GM23338 (cell line): ENCODE results near the gene OR5L2.

Source experiments
- EZH2 ChIP-seq: fragments of 200-600 bp; sonication (generic); IDR thresholded peaks from one replicate; pipeline ENCODE4 v1.8.0; 2017; ENCODE audit warnings: antibody characterized with exemption, mild to moderate bottlenecking, low read depth; ENCODE audit not compliant: unreplicated experiment
- TF ChIP-seq, protein P1 (sequence below), 2 experiments: fragments of 200-600 bp in 1 of 2; sonication (generic) in 1 of 2; conservative IDR thresholded peaks; 2 replicates each; pipeline versions ENCODE4 v1.5.1 to v1.6.1; 2016 to 2017; ENCODE audit warnings: antibody characterized with exemption in 2 of 2, low read depth in 2 of 2, mild to moderate bottlenecking in 2 of 2, moderate library complexity in 1 of 2

GRCh38 chr11:55811067-55811466, 16.0 kb upstream of the OR5L2 start, which contains the start of gene OR5L1:
- no peak for TF ChIP-seq EZH2
- TF ChIP-seq, protein P1, sequence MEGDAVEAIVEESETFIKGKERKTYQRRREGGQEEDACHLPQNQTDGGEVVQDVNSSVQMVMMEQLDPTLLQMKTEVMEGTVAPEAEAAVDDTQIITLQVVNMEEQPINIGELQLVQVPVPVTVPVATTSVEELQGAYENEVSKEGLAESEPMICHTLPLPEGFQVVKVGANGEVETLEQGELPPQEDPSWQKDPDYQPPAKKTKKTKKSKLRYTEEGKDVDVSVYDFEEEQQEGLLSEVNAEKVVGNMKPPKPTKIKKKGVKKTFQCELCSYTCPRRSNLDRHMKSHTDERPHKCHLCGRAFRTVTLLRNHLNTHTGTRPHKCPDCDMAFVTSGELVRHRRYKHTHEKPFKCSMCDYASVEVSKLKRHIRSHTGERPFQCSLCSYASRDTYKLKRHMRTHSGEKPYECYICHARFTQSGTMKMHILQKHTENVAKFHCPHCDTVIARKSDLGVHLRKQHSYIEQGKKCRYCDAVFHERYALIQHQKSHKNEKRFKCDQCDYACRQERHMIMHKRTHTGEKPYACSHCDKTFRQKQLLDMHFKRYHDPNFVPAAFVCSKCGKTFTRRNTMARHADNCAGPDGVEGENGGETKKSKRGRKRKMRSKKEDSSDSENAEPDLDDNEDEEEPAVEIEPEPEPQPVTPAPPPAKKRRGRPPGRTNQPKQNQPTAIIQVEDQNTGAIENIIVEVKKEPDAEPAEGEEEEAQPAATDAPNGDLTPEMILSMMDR (conservative IDR thresholded peaks at IDR 0.05; ENCODE audit: low read depth in 2 of 2): no peak
